ENCODE data around the gene MAD1L1.

The MAD1L1 gene

GRCh38 chr7:1890289-1891235 lies 342.2 kb downstream of the MAD1L1 start:
- no peak for DNase-seq (ENCODE audit: insufficient read length)
- TF ChIP-seq TAF1 (IDR thresholded peaks at IDR 0.05; ENCODE audit: borderline replicate concordance, low read depth, low read length) = no peak
- TF ChIP-seq POLR2AphosphoS5 (IDR thresholded peaks at IDR 0.05; ENCODE audit: low read depth, low read length) = no peak
- no peak for TF ChIP-seq POLR2A (IDR thresholded peaks at IDR 0.05; ENCODE audit: low read depth, low read length)
- no peak for FAIRE-seq

DNA sequence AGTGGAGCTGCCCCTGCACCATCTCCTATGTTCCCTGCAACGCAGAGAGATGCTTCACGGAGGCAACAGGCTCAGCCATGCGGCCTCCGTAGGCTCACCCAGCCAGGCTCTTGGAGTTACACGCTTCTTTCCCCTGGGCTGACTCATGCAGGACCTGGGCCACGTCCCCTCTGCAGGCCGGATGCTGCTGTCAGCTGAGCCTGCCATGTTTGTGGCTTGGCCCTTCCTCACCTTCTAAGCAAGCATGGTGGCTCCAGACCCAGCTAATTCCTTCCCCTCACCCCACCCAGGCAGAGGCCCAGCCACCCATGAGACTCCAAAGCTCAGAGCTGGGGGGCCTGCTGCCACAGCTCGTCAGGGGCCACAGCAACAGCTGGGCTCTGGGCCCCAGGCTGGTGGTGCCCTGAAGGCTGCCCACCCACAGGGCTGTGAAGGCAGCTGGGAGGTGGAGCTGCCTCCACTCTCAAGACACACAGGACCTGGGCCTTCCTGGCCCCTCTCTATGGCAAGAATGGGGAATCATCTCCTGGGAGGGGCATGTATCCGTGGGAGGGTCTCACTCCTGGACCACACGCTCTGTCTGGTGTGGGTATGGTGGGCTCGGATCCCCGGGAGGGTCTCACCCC lies 343.1 kb downstream of the MAD1L1 start:
- DNase-seq (ENCODE audit: insufficient read length) (no peak), FAIRE-seq (no peak)
- TF ChIP-seq TAF1 (IDR thresholded peaks at IDR 0.05; ENCODE audit: borderline replicate concordance, low read depth, low read length) (no peak), POLR2AphosphoS5 (IDR thresholded peaks at IDR 0.05; ENCODE audit: low read depth, low read length) (no peak), POLR2A (IDR thresholded peaks at IDR 0.05; ENCODE audit: low read depth, low read length) (no peak)

- no peak for DNase-seq (ENCODE audit: insufficient read length)
- no peak for TF ChIP-seq TAF1 (IDR thresholded peaks at IDR 0.05; ENCODE audit: borderline replicate concordance, low read depth, low read length)
- no peak for TF ChIP-seq POLR2AphosphoS5 (IDR thresholded peaks at IDR 0.05; ENCODE audit: low read depth, low read length)
- no peak for TF ChIP-seq POLR2A (IDR thresholded peaks at IDR 0.05; ENCODE audit: low read depth, low read length)
- no peak for FAIRE-seq
These were observed 343.7 kb downstream of the MAD1L1 start for GRCh38 chr7:1889091-1889490.

DNA sequence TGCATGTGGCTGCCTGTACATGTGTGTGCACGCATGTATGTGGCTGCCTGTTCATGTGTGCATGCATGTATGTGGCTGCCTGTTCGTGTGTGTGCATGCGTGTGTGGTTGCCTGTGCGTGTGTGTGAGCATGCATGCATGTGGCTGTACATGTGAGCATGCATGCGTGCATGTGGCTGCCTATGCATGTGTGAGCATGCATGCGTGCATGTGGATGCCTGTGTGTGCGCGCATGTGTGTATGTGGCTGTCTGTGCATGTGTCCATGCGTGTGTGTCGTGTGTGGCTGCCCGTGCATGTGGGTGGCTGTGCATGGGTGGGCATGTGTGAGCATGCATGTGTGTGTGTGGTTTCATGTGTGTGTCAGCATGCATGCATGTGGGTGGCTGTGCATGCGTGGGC lies 344.3 kb downstream of the MAD1L1 start:
- no peak for FAIRE-seq
- TF ChIP-seq POLR2AphosphoS5 (IDR thresholded peaks at IDR 0.05; ENCODE audit: low read depth, low read length) (no peak), POLR2A (IDR thresholded peaks at IDR 0.05; ENCODE audit: low read depth, low read length) (no peak), TAF1 (IDR thresholded peaks at IDR 0.05; ENCODE audit: borderline replicate concordance, low read depth, low read length) (no peak)

DNA sequence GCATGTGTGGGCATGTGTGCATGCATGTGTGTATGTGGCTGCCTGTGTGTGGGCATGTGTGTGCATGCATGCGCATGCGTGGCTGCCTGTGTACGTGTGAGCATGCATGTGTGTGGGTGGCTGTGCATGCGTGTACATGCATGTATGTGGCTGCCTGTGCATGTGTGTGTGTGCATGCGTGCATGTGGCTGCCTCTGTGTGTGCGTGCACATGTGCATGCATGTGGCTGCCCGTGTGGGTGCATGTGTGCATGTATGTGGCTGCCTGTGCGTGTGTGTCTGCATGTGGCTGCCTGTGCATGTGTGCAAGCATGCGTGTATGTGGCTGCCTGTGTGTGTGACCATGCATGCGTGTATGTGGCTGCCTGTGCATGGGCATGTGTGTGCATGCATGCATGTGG lies 345.5 kb downstream of the MAD1L1 start:
- DNase-seq (ENCODE audit: insufficient read length) = no peak
- TF ChIP-seq TAF1 (IDR thresholded peaks at IDR 0.05; ENCODE audit: borderline replicate concordance, low read depth, low read length) = no peak
- no peak for TF ChIP-seq POLR2AphosphoS5 (IDR thresholded peaks at IDR 0.05; ENCODE audit: low read depth, low read length)
- no peak for TF ChIP-seq POLR2A (IDR thresholded peaks at IDR 0.05; ENCODE audit: low read depth, low read length)
- FAIRE-seq = no peak

More for the DNA sequence above, 344.3 kb downstream of the MAD1L1 start:
- DNase-seq (ENCODE audit: insufficient read length) = no peak

GRCh38 chr7:1886361-1887064 lies 346.2 kb downstream of the MAD1L1 start:
- FAIRE-seq = no peak
- DNase-seq (ENCODE audit: insufficient read length) = no peak
- TF ChIP-seq POLR2A (IDR thresholded peaks at IDR 0.05; ENCODE audit: low read depth, low read length) (no peak), POLR2AphosphoS5 (IDR thresholded peaks at IDR 0.05; ENCODE audit: low read depth, low read length) (no peak), TAF1 (IDR thresholded peaks at IDR 0.05; ENCODE audit: borderline replicate concordance, low read depth, low read length) (no peak)

GRCh38 chr7:1885465-1886226 lies 347.1 kb downstream of the MAD1L1 start:
- TF ChIP-seq TAF1 (IDR thresholded peaks at IDR 0.05; ENCODE audit: borderline replicate concordance, low read depth, low read length) = no peak
- TF ChIP-seq POLR2AphosphoS5 (IDR thresholded peaks at IDR 0.05; ENCODE audit: low read depth, low read length) = no peak
- no peak for TF ChIP-seq POLR2A (IDR thresholded peaks at IDR 0.05; ENCODE audit: low read depth, low read length)
- FAIRE-seq = no peak
- no peak for DNase-seq (ENCODE audit: insufficient read length)

DNA sequence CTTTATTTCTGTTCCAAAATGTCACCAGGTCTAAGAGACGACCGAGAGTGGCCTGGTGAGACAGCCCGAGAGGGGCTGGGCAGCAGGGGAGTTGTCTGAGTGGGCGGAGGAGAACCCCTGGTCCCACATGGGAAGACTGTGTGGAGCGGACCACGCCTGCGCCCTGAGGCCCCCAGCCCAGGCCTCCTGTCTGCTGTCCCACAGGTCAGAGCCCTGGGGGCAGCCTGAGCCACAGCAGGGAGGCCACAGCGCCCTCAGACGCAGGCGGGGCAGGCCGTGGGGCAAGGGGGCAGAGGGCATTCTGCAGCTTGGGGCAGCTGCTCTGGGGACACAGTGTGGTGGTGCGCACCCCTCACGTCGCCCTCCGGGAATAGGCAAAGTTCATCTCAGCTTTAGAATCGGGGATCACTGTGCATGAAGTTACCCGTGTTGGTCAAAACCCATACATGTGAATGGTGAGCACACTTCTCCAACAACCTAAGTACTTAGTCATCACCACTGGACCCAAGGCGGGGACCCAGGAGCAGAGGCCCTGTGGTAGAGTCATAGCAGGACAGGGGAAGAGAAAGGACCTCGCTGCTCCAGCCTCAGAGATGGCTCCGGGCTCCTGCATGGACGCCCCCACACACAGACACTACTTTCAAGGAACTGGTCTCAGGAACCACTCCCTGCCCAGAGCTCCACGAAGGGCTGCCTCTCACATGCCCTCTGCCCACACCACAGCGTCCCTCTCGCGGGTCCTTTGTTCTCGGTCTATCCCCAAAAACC lies 348.0 kb downstream of the MAD1L1 start:
- TF ChIP-seq POLR2AphosphoS5 (IDR thresholded peaks at IDR 0.05; ENCODE audit: low read depth, low read length) (no peak), TAF1 (IDR thresholded peaks at IDR 0.05; ENCODE audit: borderline replicate concordance, low read depth, low read length) (no peak), POLR2A (IDR thresholded peaks at IDR 0.05; ENCODE audit: low read depth, low read length) (no peak)

GRCh38 chr7:1883834-1884582 lies 348.7 kb downstream of the MAD1L1 start:
- FAIRE-seq = no peak
- DNase-seq (ENCODE audit: insufficient read length) = no peak
- TF ChIP-seq POLR2A (IDR thresholded peaks at IDR 0.05; ENCODE audit: low read depth, low read length) (no peak), POLR2AphosphoS5 (IDR thresholded peaks at IDR 0.05; ENCODE audit: low read depth, low read length) (no peak), TAF1 (IDR thresholded peaks at IDR 0.05; ENCODE audit: borderline replicate concordance, low read depth, low read length) (no peak)

More for the DNA sequence above, 348.0 kb downstream of the MAD1L1 start:
- FAIRE-seq (no peak), DNase-seq (ENCODE audit: insufficient read length) (no peak)
